GM10248 (cell line): ENCODE measurements around the gene RFNG.

ENCODE experiments used
- CTCF ChIA-PET: fragments of 300-600 bp; sonication (Branson Sonifier 250); formaldehyde crosslinking; extraction: SDS; loops from one replicate; lab custom pipeline; 2021; ENCODE audit warnings: antibody characterized with exemption; lab: Yijun Ruan, JAX
- POLR2A ChIA-PET: fragments of 350-650 bp; sonication (Branson Sonifier 250); formaldehyde crosslinking; extraction: SDS; loops from one replicate; lab custom pipeline; 2020; ENCODE audit warnings: antibody characterized with exemption; lab: Yijun Ruan, JAX
- DNase-seq: peaks from one replicate; pipeline ENCODE4 v3.0.0; 2012; ENCODE audit errors: extremely low spot score
- CTCF ChIP-seq: IDR thresholded peaks from 2 replicates; pipeline ENCODE4 v1.5.1; 2012; ENCODE audit warnings: mild to moderate bottlenecking, low read depth; ENCODE audit errors: extremely low read depth, missing control alignments, control extremely low read depth

The RFNG gene

GRCh38 chr17:82005701-82006348 lies 45.8 kb downstream of the RFNG start:
- ChIA-PET POLR2A (no interaction called here), CTCF (no interaction called here)
- no peak for TF ChIP-seq CTCF
- DNase-seq, result no peak

- ChIA-PET CTCF (interaction anchor here (1.0 to 3.2 kb wide), 2 partner anchors 16 to 25 kb away, joined by 3 to 13 read pairs; no protein-coding TSS in a partner anchor), POLR2A (no interaction called here)
- no peak for TF ChIP-seq CTCF
- DNase-seq, result no peak
These were observed 46.8 kb downstream of the RFNG start for GRCh38 chr17:82004517-82005455.

GRCh38 chr17:82003411-82004381 lies 47.9 kb downstream of the RFNG start:
- TF ChIP-seq CTCF, result no peak
- ChIA-PET POLR2A (interaction anchor here (0.6 kb wide), 1 partner anchor 12 kb away, joined by 3 read pairs; no protein-coding TSS in a partner anchor), CTCF (interaction anchor here (1.0 to 3.2 kb wide), 3 partner anchors 17 to 44 kb away, joined by 3 to 13 read pairs (median 3); no protein-coding TSS in a partner anchor)
- DNase-seq, result no peak

GRCh38 chr17:82001571-82002056 lies 50.0 kb downstream of the RFNG start:
- CTCF ChIA-PET, result interaction anchor here (1.1 to 3.2 kb wide), 2 partner anchors 19 to 144 kb away, joined by 3 to 13 read pairs; no protein-coding TSS in a partner anchor
- no peak for TF ChIP-seq CTCF
- DNase-seq, result no peak
- POLR2A ChIA-PET, result no interaction called here

- ChIA-PET POLR2A (no interaction called here), CTCF (no interaction called here)
- no peak for TF ChIP-seq CTCF
These were observed 50.6 kb downstream of the RFNG start for GRCh38 chr17:82000803-82001570.

More at GRCh38 chr17:82000803-82001570, 50.6 kb downstream of the RFNG start:
- no peak for DNase-seq
